Measurements from ENCODE around the gene CELF5.
"Not testable (repeated sequence)": the region's sequence is repeated elsewhere in the genome, so short reads cannot be mapped to it uniquely, and the experiment has no call there.

The CELF5 gene

GRCh38 chr19:3233831-3234230 lies 9.4 kb downstream of the CELF5 start:
- no peak for DNase-seq (ENCODE audit: low read depth, low spot score)
- H3K4me3 ChIP-seq (ENCODE audit: low read length) = no peak overlapping the region

- DNase-seq (ENCODE audit: low read depth, low spot score) = no peak
- H3K4me3 ChIP-seq (ENCODE audit: low read length) = no peak overlapping the region
Measured at GRCh38 chr19:3234800-3235199, 10.3 kb downstream of the CELF5 start.

GRCh38 chr19:3235604-3236003 lies 11.1 kb downstream of the CELF5 start:
- DNase-seq (ENCODE audit: low read depth, low spot score); H3K4me3 ChIP-seq (ENCODE audit: low read length): not testable (repeated sequence)

GRCh38 chr19:3236272-3236671 lies 11.8 kb downstream of the CELF5 start:
- DNase-seq (ENCODE audit: low read depth, low spot score) = no peak
- H3K4me3 ChIP-seq (ENCODE audit: low read length) = no peak overlapping the region

- no peak for DNase-seq (ENCODE audit: low read depth, low spot score)
- no peak overlapping the region for H3K4me3 ChIP-seq (ENCODE audit: low read length)
Measured at GRCh38 chr19:3238066-3238561, 13.7 kb downstream of the CELF5 start.

GRCh38 chr19:3239367-3239766 lies 14.9 kb downstream of the CELF5 start:
- no peak for DNase-seq (ENCODE audit: low read depth, low spot score)

GRCh38 chr19:3243819-3244700 lies 19.6 kb downstream of the CELF5 start:
- no peak overlapping the region for H3K4me3 ChIP-seq (ENCODE audit: low read length)
- DNase-seq (ENCODE audit: low read depth, low spot score) = peak; percentile 78

More at GRCh38 chr19:3239367-3239766, 14.9 kb downstream of the CELF5 start:
- H3K4me3 ChIP-seq (ENCODE audit: low read length) = no peak overlapping the region

- DNase-seq (ENCODE audit: low read depth, low spot score) = no peak
- no peak overlapping the region for H3K4me3 ChIP-seq (ENCODE audit: low read length)
Measured at GRCh38 chr19:3245050-3245449, 20.6 kb downstream of the CELF5 start.

GRCh38 chr19:3248728-3249326 lies 24.4 kb downstream of the CELF5 start:
- DNase-seq (ENCODE audit: low read depth, low spot score) = no peak
- H3K4me3 ChIP-seq (ENCODE audit: low read length) = no peak overlapping the region

- no peak overlapping the region for H3K4me3 ChIP-seq (ENCODE audit: low read length)
- DNase-seq (ENCODE audit: low read depth, low spot score) = peak; percentile 29
Measured at GRCh38 chr19:3249408-3249807, 24.9 kb downstream of the CELF5 start.

GRCh38 chr19:3250675-3251074 lies 26.2 kb downstream of the CELF5 start:
- no peak overlapping the region for H3K4me3 ChIP-seq (ENCODE audit: low read length)
- DNase-seq (ENCODE audit: low read depth, low spot score) = no peak

GRCh38 chr19:3251229-3251628 lies 26.8 kb downstream of the CELF5 start:
- DNase-seq (ENCODE audit: low read depth, low spot score) = no peak

GRCh38 chr19:3252650-3253049 lies 28.2 kb downstream of the CELF5 start:
- H3K4me3 ChIP-seq (ENCODE audit: low read length) = no peak overlapping the region
- DNase-seq (ENCODE audit: low read depth, low spot score) = no peak

More at GRCh38 chr19:3251229-3251628, 26.8 kb downstream of the CELF5 start:
- no peak overlapping the region for H3K4me3 ChIP-seq (ENCODE audit: low read length)

GRCh38 chr19:3253270-3253669 lies 28.8 kb downstream of the CELF5 start:
- peak; percentile 36 for DNase-seq (ENCODE audit: low read depth, low spot score)
- no peak overlapping the region for H3K4me3 ChIP-seq (ENCODE audit: low read length)

GRCh38 chr19:3254520-3254919 lies 30.1 kb downstream of the CELF5 start:
- no peak for DNase-seq (ENCODE audit: low read depth, low spot score)
- H3K4me3 ChIP-seq (ENCODE audit: low read length) = no peak overlapping the region

GRCh38 chr19:3257071-3257470 lies 32.6 kb downstream of the CELF5 start:
- DNase-seq (ENCODE audit: low read depth, low spot score) = no peak
- no peak overlapping the region for H3K4me3 ChIP-seq (ENCODE audit: low read length)

GRCh38 chr19:3262362-3262761 lies 37.9 kb downstream of the CELF5 start:
- no peak for DNase-seq (ENCODE audit: low read depth, low spot score)
- no peak overlapping the region for H3K4me3 ChIP-seq (ENCODE audit: low read length)

- DNase-seq (ENCODE audit: low read depth, low spot score) = no peak
- no peak overlapping the region for H3K4me3 ChIP-seq (ENCODE audit: low read length)
Measured at GRCh38 chr19:3263866-3264265, 39.4 kb downstream of the CELF5 start.

- no peak overlapping the region for H3K4me3 ChIP-seq (ENCODE audit: low read length)
- no peak for DNase-seq (ENCODE audit: low read depth, low spot score)
Measured at GRCh38 chr19:3265432-3265831, 41.0 kb downstream of the CELF5 start.

- DNase-seq (ENCODE audit: low read depth, low spot score) = no peak
- no peak overlapping the region for H3K4me3 ChIP-seq (ENCODE audit: low read length)
Measured at GRCh38 chr19:3266092-3266693, 41.7 kb downstream of the CELF5 start.
